GM19468 (cell line): ENCODE measurements around the gene TREX2.

Experiments
- ATAC-seq: cut with Tn5 transposase; IDR thresholded peaks from one replicate; pipeline ENCODE4 v1.9.1; 2021; ENCODE audit warnings: mild to moderate bottlenecking, moderate library complexity, moderate number of reproducible peaks; ENCODE audit not compliant: unreplicated experiment; ENCODE audit errors: extremely low read depth

The TREX2 gene

GRCh38 chrX:153445856-153446635 is at the start of gene TREX2:
Gene TREX2 (minus strand): TSS chrX:153446056. CDS start chrX:153445430, 626 bp downstream.
- no peak for ATAC-seq

GRCh38 chrX:153495362-153495751 is 49.5 kb upstream of the TREX2 start:
- no peak for ATAC-seq

GRCh38 chrX:153494541-153495361 is 48.9 kb upstream of the TREX2 start, which contains the start of gene BGN:
Gene BGN (plus strand): TSS chrX:153494980. CDS start chrX:153504632, 9,652 bp downstream.
- ATAC-seq, result no peak

GRCh38 chrX:153494061-153494460 is 48.2 kb upstream of the TREX2 start:
- ATAC-seq, result no peak

- no peak for ATAC-seq
Observed at GRCh38 chrX:153493085-153493484, 47.2 kb upstream of the TREX2 start.

GRCh38 chrX:153492543-153492942 is 46.7 kb upstream of the TREX2 start:
- no peak for ATAC-seq

- ATAC-seq, result no peak
Observed at GRCh38 chrX:153491918-153492317, 46.1 kb upstream of the TREX2 start.

- no peak for ATAC-seq
Observed at GRCh38 chrX:153491351-153491914, 45.6 kb upstream of the TREX2 start.

- ATAC-seq, result no peak
Observed at GRCh38 chrX:153490217-153490930, 44.5 kb upstream of the TREX2 start.

GRCh38 chrX:153488231-153488914 is 42.5 kb upstream of the TREX2 start:
- no peak for ATAC-seq

- no peak for ATAC-seq
Observed at GRCh38 chrX:153487590-153488071, 41.8 kb upstream of the TREX2 start.

GRCh38 chrX:153486171-153486570 is 40.3 kb upstream of the TREX2 start:
- ATAC-seq, result no peak

- ATAC-seq, result no peak
Observed at GRCh38 chrX:153485396-153486080, 39.7 kb upstream of the TREX2 start.

GRCh38 chrX:153482376-153483015 is 36.6 kb upstream of the TREX2 start:
- ATAC-seq, result no peak

- ATAC-seq, result no peak
Observed at GRCh38 chrX:153481043-153481442, 35.2 kb upstream of the TREX2 start.

- no peak for ATAC-seq
Observed at GRCh38 chrX:153478746-153479145, 32.9 kb upstream of the TREX2 start.

GRCh38 chrX:153477901-153478300 is 32.0 kb upstream of the TREX2 start:
- ATAC-seq, result no peak

- ATAC-seq, result no peak
Observed at GRCh38 chrX:153477364-153477857, 31.6 kb upstream of the TREX2 start.
